GM12892 (cell line): Measurements from ENCODE around the gene NADK2.

Experiments used
- POLR2A ChIP-seq: IDR thresholded peaks from 2 replicates; pipeline ENCODE4 v1.6.1; 2011; ENCODE audit warnings: low read depth, low read length, control low read depth
- POLR2AphosphoS5 ChIP-seq: IDR thresholded peaks from 2 replicates; pipeline ENCODE4 v1.6.1; 2011; ENCODE audit warnings: low read depth, low read length, control low read depth
- TAF1 ChIP-seq: IDR thresholded peaks from 2 replicates; pipeline ENCODE4 v1.6.1; 2011; ENCODE audit warnings: low read depth, mild to moderate bottlenecking, control low read depth, low read length, borderline replicate concordance

- no peak for TF ChIP-seq POLR2AphosphoS5
- TF ChIP-seq POLR2A, result no peak
- no peak for TF ChIP-seq TAF1
Measured at GRCh38 chr5:36205329-36205728, 36.4 kb downstream of the NADK2 start.
